ENCODE results near the gene PAX2. TPM values are rescaled to one million over a fixed set of nuclear protein-coding genes. Genes with fewer than 3 reads are reported as not detected.
A peak's percentile ranks its signal among the peaks of the same experiment; 100 is the strongest.

PAX2 gene
- total RNA-seq, 2 donors from 2014 or later = 0.16 TPM; not detected in 1

GRCh38 chr10:100731407-100732240 lies 13.8 kb upstream of the PAX2 start:
- Mint-ChIP-seq H3K4me3 (peak overlapping the region; percentile 68), H3K27ac (no peak overlapping the region)

GRCh38 chr10:100732241-100732596 lies 13.2 kb upstream of the PAX2 start:
- H3K4me1 Mint-ChIP-seq = peaks cover 6% of the 10 kb centered on the region
- ATAC-seq (replicated peaks) = no peak
- H3K4me3 Mint-ChIP-seq = peak overlapping the region; percentile 68
- H3K27ac Mint-ChIP-seq = no peak overlapping the region
- no peaks in the 10 kb centered on the region for H3K9me3 Mint-ChIP-seq
- H3K27me3 Mint-ChIP-seq = peaks cover 72% of the 10 kb centered on the region
- H3K36me3 Mint-ChIP-seq (ENCODE audit: low read depth) = peaks cover 5% of the 10 kb centered on the region

More at GRCh38 chr10:100731407-100732240, 13.8 kb upstream of the PAX2 start:
- Mint-ChIP-seq H3K9me3 (no peaks in the 10 kb centered on the region), H3K36me3 (ENCODE audit: low read depth) (peaks cover 5% of the 10 kb centered on the region), H3K27me3 (peaks cover 71% of the 10 kb centered on the region), H3K4me1 (peaks cover 6% of the 10 kb centered on the region)
- no peak for ATAC-seq (replicated peaks)

- H3K27me3 Mint-ChIP-seq = peaks cover 70% of the 10 kb centered on the region
- H3K4me3 Mint-ChIP-seq = no peak overlapping the region
- peaks cover 10% of the 10 kb centered on the region for H3K4me1 Mint-ChIP-seq
- no peaks in the 10 kb centered on the region for H3K9me3 Mint-ChIP-seq
- H3K27ac Mint-ChIP-seq = no peak overlapping the region
- H3K36me3 Mint-ChIP-seq (ENCODE audit: low read depth) = peaks cover 5% of the 10 kb centered on the region
- ATAC-seq (replicated peaks) = no peak
These were observed 12.1 kb upstream of the PAX2 start for GRCh38 chr10:100733329-100733728.

GRCh38 chr10:100734295-100735086 lies 10.9 kb upstream of the PAX2 start:
- no peak overlapping the region for H3K27ac Mint-ChIP-seq
- H3K9me3 Mint-ChIP-seq = no peaks in the 10 kb centered on the region
- no peak overlapping the region for H3K4me3 Mint-ChIP-seq
- peaks cover 5% of the 10 kb centered on the region for H3K36me3 Mint-ChIP-seq (ENCODE audit: low read depth)
- peaks cover 13% of the 10 kb centered on the region for H3K4me1 Mint-ChIP-seq
- ATAC-seq (replicated peaks) = peak; percentile 38
- H3K27me3 Mint-ChIP-seq = peaks cover 68% of the 10 kb centered on the region

- no peak overlapping the region for H3K27ac Mint-ChIP-seq
These were observed 10.4 kb upstream of the PAX2 start for GRCh38 chr10:100735087-100735336.

DNA sequence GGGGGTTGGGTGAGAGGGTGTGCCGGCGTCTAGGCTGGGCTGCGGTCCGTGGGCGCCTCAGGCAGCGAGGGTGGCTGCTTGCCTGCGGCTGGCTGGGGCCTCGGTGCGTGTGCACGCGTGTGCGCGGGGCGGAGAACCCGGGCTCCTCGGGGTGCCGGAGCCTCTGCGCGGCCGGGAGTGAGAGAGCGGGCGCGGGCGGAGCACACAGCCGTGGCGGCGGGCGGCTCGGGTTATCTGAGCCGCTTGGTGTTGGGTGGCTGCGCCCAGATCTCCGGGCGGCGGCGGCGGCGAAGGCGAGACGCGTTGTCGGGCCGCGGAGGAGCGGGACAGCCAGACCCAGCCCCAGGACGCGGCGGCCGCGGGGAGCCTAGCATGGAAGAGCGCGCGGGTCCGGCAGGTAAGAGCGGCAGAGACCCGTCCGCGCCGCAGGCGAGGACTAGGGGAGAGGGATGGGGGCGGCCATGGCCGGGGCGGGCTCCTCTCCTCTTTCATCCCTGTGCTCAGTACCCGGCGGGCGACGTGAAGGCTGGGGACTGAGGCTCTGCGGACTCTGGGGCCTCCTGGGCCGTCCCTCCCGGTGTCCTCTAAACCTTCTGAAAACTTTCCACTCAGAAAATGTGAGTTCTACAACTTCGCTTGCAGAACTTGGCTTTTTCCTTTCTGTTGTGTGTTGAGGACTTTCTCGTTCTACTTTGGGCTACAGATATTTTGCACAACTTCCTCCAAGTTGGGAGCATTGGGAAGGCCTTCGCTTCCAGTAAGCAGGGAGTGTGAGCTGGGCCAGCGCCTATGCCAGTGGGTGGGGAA lies 9.8 kb upstream of the PAX2 start:
- ATAC-seq (replicated peaks) = no peak
- Mint-ChIP-seq H3K27me3 (peaks cover 69% of the 10 kb centered on the region), H3K27ac (no peak overlapping the region), H3K4me1 (peaks cover 7% of the 10 kb centered on the region), H3K36me3 (ENCODE audit: low read depth) (no peaks in the 10 kb centered on the region), H3K4me3 (no peak overlapping the region), H3K9me3 (no peaks in the 10 kb centered on the region)

More at GRCh38 chr10:100735087-100735336, 10.4 kb upstream of the PAX2 start:
- ATAC-seq (replicated peaks) = no peak
- Mint-ChIP-seq H3K4me1 (peaks cover 11% of the 10 kb centered on the region), H3K4me3 (no peak overlapping the region), H3K9me3 (no peaks in the 10 kb centered on the region), H3K27me3 (peaks cover 68% of the 10 kb centered on the region), H3K36me3 (ENCODE audit: low read depth) (peaks cover 4% of the 10 kb centered on the region)

GRCh38 chr10:100736144-100736808 lies 9.1 kb upstream of the PAX2 start:
- Mint-ChIP-seq H3K27me3 (peaks cover 74% of the 10 kb centered on the region), H3K4me1 (peaks cover 7% of the 10 kb centered on the region), H3K9me3 (no peaks in the 10 kb centered on the region), H3K4me3 (no peak overlapping the region), H3K36me3 (ENCODE audit: low read depth) (no peaks in the 10 kb centered on the region), H3K27ac (no peak overlapping the region)
- no peak for ATAC-seq (replicated peaks)

DNA sequence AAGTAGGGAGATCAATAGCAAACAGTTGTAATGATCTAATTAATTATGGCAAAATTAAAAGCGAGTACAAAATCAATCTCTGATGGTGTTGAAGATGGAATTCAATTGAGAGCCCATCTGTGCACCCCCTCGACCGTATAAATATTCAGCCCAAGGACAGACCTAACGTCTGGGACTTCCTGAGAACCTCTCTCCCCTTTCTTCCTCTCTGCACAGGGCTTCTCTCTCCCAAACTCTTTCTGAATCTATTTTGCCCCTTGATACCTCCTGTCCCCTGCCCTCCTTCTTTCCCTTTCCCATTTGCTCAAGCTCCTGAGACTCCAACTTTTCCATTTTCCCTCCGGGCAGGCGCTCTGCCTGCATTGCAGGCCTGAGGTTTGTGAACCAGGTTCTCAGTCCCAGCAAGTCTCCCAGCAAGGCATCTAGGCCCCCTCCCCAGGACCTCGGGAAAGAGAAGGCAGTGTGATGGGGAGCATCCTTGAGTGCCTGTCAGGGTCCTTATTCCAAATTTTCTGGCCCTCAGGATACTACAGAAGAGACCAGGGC lies 8.5 kb upstream of the PAX2 start:
- peaks cover 74% of the 10 kb centered on the region for H3K27me3 Mint-ChIP-seq
- H3K9me3 Mint-ChIP-seq = no peaks in the 10 kb centered on the region
- no peaks in the 10 kb centered on the region for H3K36me3 Mint-ChIP-seq (ENCODE audit: low read depth)
- H3K27ac Mint-ChIP-seq = no peak overlapping the region
- ATAC-seq (replicated peaks) = no peak
- peak overlapping the region; percentile 58 for H3K4me3 Mint-ChIP-seq
- peaks cover 7% of the 10 kb centered on the region for H3K4me1 Mint-ChIP-seq

GRCh38 chr10:100737355-100738054 lies 7.9 kb upstream of the PAX2 start:
- ATAC-seq (replicated peaks) = no peak
- H3K27ac Mint-ChIP-seq = no peak overlapping the region
- peak overlapping the region; percentile 58 for H3K4me3 Mint-ChIP-seq
- no peaks in the 10 kb centered on the region for H3K36me3 Mint-ChIP-seq (ENCODE audit: low read depth)
- H3K9me3 Mint-ChIP-seq = no peaks in the 10 kb centered on the region
- H3K27me3 Mint-ChIP-seq = peaks cover 70% of the 10 kb centered on the region
- H3K4me1 Mint-ChIP-seq = peaks cover 7% of the 10 kb centered on the region

DNA sequence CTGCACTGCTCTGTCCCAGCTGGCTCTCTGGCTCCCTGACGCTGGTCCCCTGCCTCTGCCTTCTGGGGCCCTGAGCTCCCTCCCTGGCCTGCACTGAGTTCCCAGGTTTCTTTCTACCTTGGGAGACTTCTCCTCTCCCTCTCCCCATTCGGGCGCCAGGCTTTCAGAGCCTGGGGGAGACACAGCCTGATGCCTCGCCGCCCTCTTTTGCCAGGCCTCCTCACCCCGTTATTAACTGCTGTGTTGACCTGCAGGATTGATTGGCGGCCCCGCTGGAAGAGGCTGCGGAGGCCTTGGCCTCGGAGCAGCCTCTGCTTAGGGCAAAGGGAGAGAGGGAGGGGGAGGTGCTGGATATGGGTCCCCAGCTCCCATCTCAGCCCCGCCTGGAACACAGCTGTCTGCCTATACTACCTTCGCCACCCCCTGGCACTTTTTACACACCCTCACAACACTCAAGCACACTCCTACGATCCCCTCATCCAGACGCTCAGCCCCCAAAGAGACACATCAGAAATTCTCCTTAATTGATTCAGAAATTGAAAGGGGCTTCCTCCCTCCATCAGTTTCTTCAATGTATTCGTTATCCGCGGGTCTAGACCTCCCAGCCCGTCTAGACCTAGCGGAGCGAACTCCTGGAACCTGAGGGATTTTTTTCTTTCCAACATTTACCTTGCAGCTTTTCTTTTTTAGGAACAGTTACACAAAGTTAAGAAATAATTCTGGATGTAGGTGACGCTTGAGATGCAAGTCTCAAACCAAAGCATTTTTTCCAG lies 7.1 kb upstream of the PAX2 start:
- ATAC-seq (replicated peaks) = no peak
- Mint-ChIP-seq H3K27me3 (peaks cover 70% of the 10 kb centered on the region), H3K27ac (no peak overlapping the region), H3K4me1 (peaks cover 7% of the 10 kb centered on the region), H3K9me3 (no peaks in the 10 kb centered on the region), H3K36me3 (ENCODE audit: low read depth) (no peaks in the 10 kb centered on the region), H3K4me3 (peak overlapping the region; percentile 58)

GRCh38 chr10:100739517-100740368 lies 5.6 kb upstream of the PAX2 start:
- Mint-ChIP-seq H3K27ac (no peak overlapping the region), H3K4me1 (peaks cover 12% of the 10 kb centered on the region)

More at GRCh38 chr10:100739517-100740368, 5.6 kb upstream of the PAX2 start:
- no peak for ATAC-seq (replicated peaks)
- H3K4me3 Mint-ChIP-seq = no peak overlapping the region
- H3K36me3 Mint-ChIP-seq (ENCODE audit: low read depth) = peaks cover 6% of the 10 kb centered on the region
- H3K9me3 Mint-ChIP-seq = no peaks in the 10 kb centered on the region
- peaks cover 73% of the 10 kb centered on the region for H3K27me3 Mint-ChIP-seq

Data from activated T-helper 17 cell treated with anti-CD3 and anti-CD28 coated beads, Interleukin-2, amount 50 U/mL, for 72 hours (primary cell).